HL-60 (cell line): Measurements from ENCODE around the gene LTN1.

Source experiments
- CTCF ChIP-seq: IDR thresholded peaks from one replicate; pipeline ENCODE4 v1.5.1; 2011; ENCODE audit warnings: low read length, control low read depth, inconsistent platforms; ENCODE audit not compliant: insufficient read depth
- GABPA ChIP-seq: IDR thresholded peaks from 2 replicates; pipeline ENCODE4 v1.6.1; 2012; ENCODE audit warnings: low read depth
- POLR2AphosphoS5 ChIP-seq: IDR thresholded peaks from 2 replicates; pipeline ENCODE4 v1.6.1; 2012; ENCODE audit warnings: low read depth
- REST ChIP-seq: IDR thresholded peaks from 2 replicates; pipeline ENCODE4 v1.6.1; 2012; ENCODE audit warnings: low read depth; ENCODE audit not compliant: insufficient replicate concordance

- no peak for TF ChIP-seq CTCF
- TF ChIP-seq POLR2AphosphoS5: no peak
- no peak for TF ChIP-seq GABPA
- TF ChIP-seq REST: no peak
These were observed 41.2 kb upstream of the LTN1 start for GRCh38 chr21:29033871-29034270.
